DOHH2 (cell line): ENCODE results near the gene PRKCQ.

Source experiments
- H3F3A ChIP-seq: fragments of 200-600 bp; sonication (generic), shearing (Covaris generic); 2 replicates; pipeline ENCODE4 v1.6.0; 2016; ENCODE audit warnings: antibody characterized with exemption, mild to moderate bottlenecking; ENCODE audit not compliant: control insufficient read depth, insufficient read depth
- H3K27ac ChIP-seq: fragments of 200-600 bp; sonication (generic); 2 replicates; pipeline ENCODE4 v1.5.1; 2014; ENCODE audit warnings: low read depth, mild to moderate bottlenecking, low read length, moderate library complexity
- H3K27me3 ChIP-seq: fragments of 200-600 bp; sonication (generic); 2 replicates; pipeline ENCODE4 v1.6.1; 2014; ENCODE audit warnings: mild to moderate bottlenecking, low read length, mixed read lengths; ENCODE audit not compliant: control insufficient read depth
- H3K36me3 ChIP-seq: fragments of 200-600 bp; sonication (generic); 2 replicates; pipeline ENCODE4 v1.6.1; 2014; ENCODE audit warnings: mild to moderate bottlenecking, low read length, moderate library complexity, mixed read lengths; ENCODE audit not compliant: control insufficient read depth
- H3K4me1 ChIP-seq: fragments of 200-600 bp; sonication (generic); 2 replicates; pipeline ENCODE4 v1.6.1; 2014; ENCODE audit warnings: mild to moderate bottlenecking, low read length, mixed read lengths; ENCODE audit not compliant: control insufficient read depth
- H3K4me2 ChIP-seq: fragments of 200-600 bp; sonication (generic); 2 replicates; pipeline ENCODE4 v1.6.0; 2014; ENCODE audit warnings: mild to moderate bottlenecking, low read length, moderate library complexity
- H3K4me3 ChIP-seq: fragments of 200-600 bp; sonication (generic); 2 replicates; pipeline ENCODE4 v1.5.1; 2014; ENCODE audit warnings: mild to moderate bottlenecking, low read length, mixed read lengths
- H3K79me2 ChIP-seq: fragments of 200-600 bp; sonication (generic); 2 replicates; pipeline ENCODE4 v1.6.1; 2014; ENCODE audit warnings: mild to moderate bottlenecking, low read length, mixed read lengths; ENCODE audit not compliant: control insufficient read depth
- H3K9me2 ChIP-seq: fragments of 200-600 bp; sonication (generic); replicated peaks from 2 replicates; pipeline ENCODE4 v1.6.1; 2014; ENCODE audit warnings: mild to moderate bottlenecking, low read length, mixed read lengths; ENCODE audit not compliant: control insufficient read depth
- H3K9me3 ChIP-seq: fragments of 200-600 bp; sonication (generic); 2 replicates; pipeline ENCODE4 v1.6.1; 2014; ENCODE audit warnings: antibody characterized with exemption, low read length, mixed read lengths; ENCODE audit not compliant: control insufficient read depth, insufficient read depth
- H4K20me1 ChIP-seq: fragments of 200-600 bp; sonication (generic); 2 replicates; pipeline ENCODE4 v1.6.0; 2014; ENCODE audit warnings: low read depth, mild to moderate bottlenecking, antibody characterized with exemption, low read length, moderate library complexity; ENCODE audit not compliant: control insufficient read depth, insufficient read depth
- CTCF ChIP-seq: fragments of 200-600 bp; sonication (generic); IDR thresholded peaks from one replicate; pipeline ENCODE4 v1.5.1; 2014; ENCODE audit warnings: antibody characterized with exemption, mild to moderate bottlenecking, low read depth, low read length; ENCODE audit not compliant: poor library complexity, severe bottlenecking
- EZH2phosphoT487 ChIP-seq: fragments of 200-600 bp; sonication (generic); IDR thresholded peaks from 2 replicates; pipeline ENCODE4 v1.6.1; 2017; ENCODE audit warnings: borderline replicate concordance, mild to moderate bottlenecking, antibody characterized with exemption, low read length, moderate library complexity, mixed read lengths

Gene PRKCQ

GRCh38 chr10:6498771-6499170, 81.3 kb downstream of the PRKCQ start:
- Histone ChIP-seq H3K4me3 (no peak overlapping the region), H3K4me1 (no peaks in the 10 kb centered on the region), H3F3A (no peaks in the 10 kb centered on the region), H3K79me2 (no peaks in the 10 kb centered on the region), H3K9me3 (no peaks in the 10 kb centered on the region), H4K20me1 (no peaks in the 10 kb centered on the region), H3K27me3 (peaks cover 9% of the 10 kb centered on the region), H3K9me2 (no peaks in the 10 kb centered on the region), H3K27ac (no peak overlapping the region), H3K36me3 (no peaks in the 10 kb centered on the region), H3K4me2 (no peak overlapping the region)
- TF ChIP-seq EZH2phosphoT487 (no peak), CTCF (no peak)

GRCh38 chr10:6497620-6498019, 82.5 kb downstream of the PRKCQ start:
- Histone ChIP-seq H3K79me2 (no peaks in the 10 kb centered on the region), H3K4me1 (no peaks in the 10 kb centered on the region), H3K4me2 (no peak overlapping the region), H3K9me3 (no peaks in the 10 kb centered on the region), H3K27ac (no peak overlapping the region), H3K4me3 (no peak overlapping the region), H3K9me2 (no peaks in the 10 kb centered on the region), H4K20me1 (no peaks in the 10 kb centered on the region), H3F3A (no peaks in the 10 kb centered on the region), H3K36me3 (no peaks in the 10 kb centered on the region), H3K27me3 (peaks cover 9% of the 10 kb centered on the region)
- TF ChIP-seq EZH2phosphoT487 = no peak
- no peak for TF ChIP-seq CTCF

- Histone ChIP-seq H4K20me1 (no peaks in the 10 kb centered on the region), H3K36me3 (no peaks in the 10 kb centered on the region), H3K4me1 (no peaks in the 10 kb centered on the region), H3K4me3 (no peak overlapping the region), H3K9me2 (no peaks in the 10 kb centered on the region), H3K27ac (no peak overlapping the region), H3K27me3 (peaks cover 18% of the 10 kb centered on the region), H3K79me2 (no peaks in the 10 kb centered on the region), H3K9me3 (no peaks in the 10 kb centered on the region), H3F3A (no peaks in the 10 kb centered on the region), H3K4me2 (no peak overlapping the region)
- TF ChIP-seq CTCF (no peak), EZH2phosphoT487 (no peak)
Measured at GRCh38 chr10:6494936-6495592, 85.0 kb downstream of the PRKCQ start.
